HepG2 (cell line): ENCODE results near the gene PCDH12.

Source experiments
- ADNP ChIP-seq: sonication (generic); formaldehyde crosslinking; IDR thresholded peaks from 2 replicates; pipeline ENCODE4 v1.4.0; 2020; ENCODE audit warnings: missing genetic modification reagents
- CREM ChIP-seq, 2 experiments: sonication (generic) in 1 of 2; formaldehyde crosslinking in 1 of 2; IDR thresholded peaks; 2 replicates each; pipeline versions ENCODE4 v1.4.0 to v1.6.1; 2016 to 2020; ENCODE audit warnings: antibody characterized with exemption in 1 of 2, mild to moderate bottlenecking in 1 of 2, missing genetic modification reagents in 1 of 2
- CTCF ChIP-seq: sonication (generic); formaldehyde crosslinking; IDR thresholded peaks from 2 replicates; pipeline ENCODE4 v1.5.0; 2020; ENCODE audit warnings: mild to moderate bottlenecking, missing genetic modification reagents, moderate library complexity
- EP300 ChIP-seq, 3 experiments: sonication (generic) in 1 of 3; formaldehyde crosslinking in 1 of 3; IDR thresholded peaks; 2 replicates each; pipeline versions ENCODE4 v1.5.1 to v1.6.1; 2011 to 2020; ENCODE audit warnings: low read depth in 2 of 3, low read length in 2 of 3, borderline replicate concordance in 1 of 3, improper control_type of control experiment in 1 of 3, mild to moderate bottlenecking in 1 of 3, missing genetic modification reagents in 1 of 3, moderate library complexity in 1 of 3
- NR1H2 ChIP-seq: sonication (generic); formaldehyde crosslinking; IDR thresholded peaks from 2 replicates; pipeline ENCODE4 v1.8.1; 2022; ENCODE audit warnings: low read depth, missing genetic modification reagents, borderline replicate concordance
- NR2C2 ChIP-seq: sonication (generic); formaldehyde crosslinking; IDR thresholded peaks from 2 replicates; pipeline ENCODE4 v1.4.0; 2020; ENCODE audit warnings: missing genetic modification reagents, mild to moderate bottlenecking, moderate library complexity, borderline replicate concordance
- POLR2A ChIP-seq, 2 experiments: IDR thresholded peaks; 2 replicates each; pipeline ENCODE4 v1.6.1; 2011; ENCODE audit warnings: low read depth in 2 of 2, low read length in 2 of 2, mild to moderate bottlenecking in 1 of 2, moderate library complexity in 1 of 2; ENCODE audit not compliant: insufficient read depth in 1 of 2
- RFXAP ChIP-seq: sonication (generic); formaldehyde crosslinking; IDR thresholded peaks from 2 replicates; pipeline ENCODE4 v1.4.0; 2020; ENCODE audit warnings: missing genetic modification reagents, borderline replicate concordance
- SRF ChIP-seq: IDR thresholded peaks from 2 replicates; pipeline ENCODE4 v1.6.1; 2011; ENCODE audit warnings: mild to moderate bottlenecking, low read depth, low read length, moderate library complexity
- U2AF1 ChIP-seq: fragments of 200-400 bp; formaldehyde crosslinking; optimal IDR thresholded peaks from 2 replicates; pipeline ENCODE3; 2017; ENCODE audit warnings: mild to moderate bottlenecking, low read depth, low read length
- ZNF629 ChIP-seq: sonication (generic); formaldehyde crosslinking; conservative IDR thresholded peaks from 2 replicates; pipeline ENCODE4 v1.5.0; 2020; ENCODE audit warnings: missing genetic modification reagents
- ZNF747 ChIP-seq: sonication (generic); formaldehyde crosslinking; IDR thresholded peaks from 2 replicates; pipeline ENCODE4 v1.8.1; 2023; ENCODE audit warnings: missing genetic modification reagents, mild to moderate bottlenecking, borderline replicate concordance
- TF ChIP-seq, protein P1 (sequence below), 2 experiments: sonication (generic) in 1 of 2; formaldehyde crosslinking in 1 of 2; IDR thresholded peaks; 2 replicates each; pipeline versions ENCODE4 v1.4.0 to v1.6.1; 2018 to 2020; ENCODE audit warnings: missing genetic modification reagents in 2 of 2, borderline replicate concordance in 1 of 2, low read depth in 1 of 2, mild to moderate bottlenecking in 1 of 2, missing biosample characterization in 1 of 2
- TF ChIP-seq, protein P2 (sequence below): sonication (generic); formaldehyde crosslinking; IDR thresholded peaks from 2 replicates; pipeline ENCODE4 v1.4.0; 2020; ENCODE audit warnings: missing genetic modification reagents, mild to moderate bottlenecking, borderline replicate concordance

DNA sequence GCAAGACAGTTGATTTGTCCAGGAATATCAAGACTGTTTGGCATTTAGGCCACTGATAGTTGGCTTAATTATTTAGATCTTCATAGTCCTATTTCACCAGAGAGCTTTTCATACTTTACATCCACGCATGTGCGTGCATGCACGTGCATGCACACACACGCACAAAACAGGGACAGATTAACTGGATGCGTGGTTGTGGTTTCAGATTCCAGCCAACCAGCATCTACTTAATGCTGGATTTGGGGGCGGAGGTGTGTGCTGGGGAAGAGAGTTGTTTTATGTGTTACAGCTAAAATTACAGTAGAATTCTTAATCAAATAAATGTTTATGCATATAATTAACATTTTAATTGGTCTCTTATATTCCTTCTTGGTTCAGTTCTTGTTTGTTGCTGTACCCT, 18.2 kb upstream of the PCDH12 start:
- TF ChIP-seq SRF (no peak), NR2C2 (CRISPR knock-in tag) (no peak), RFXAP (CRISPR knock-in tag) (no peak), U2AF1 (no peak), NR1H2 (CRISPR knock-in tag) (no peak), ZNF629 (CRISPR knock-in tag) (no peak), ADNP (CRISPR knock-in tag) (no peak), POLR2A (IDR thresholded peaks at IDR 0.05; ENCODE audit: insufficient read depth in 1 of 2, low read depth in 2 of 2, low read length in 2 of 2) (no peak), ZNF747 (CRISPR knock-in tag) (no peak), EP300 (IDR thresholded peaks at IDR 0.05; ENCODE audit: low read depth in 2 of 2, low read length in 2 of 2) (no peak), EP300 (CRISPR knock-in tag; IDR thresholded peaks at IDR 0.05; ENCODE audit: borderline replicate concordance) (no peak), CTCF (no peak), CREM (IDR thresholded peaks at IDR 0.05) (no peak), CREM (CRISPR knock-in tag; IDR thresholded peaks at IDR 0.05) (no peak)
- TF ChIP-seq, protein P1, sequence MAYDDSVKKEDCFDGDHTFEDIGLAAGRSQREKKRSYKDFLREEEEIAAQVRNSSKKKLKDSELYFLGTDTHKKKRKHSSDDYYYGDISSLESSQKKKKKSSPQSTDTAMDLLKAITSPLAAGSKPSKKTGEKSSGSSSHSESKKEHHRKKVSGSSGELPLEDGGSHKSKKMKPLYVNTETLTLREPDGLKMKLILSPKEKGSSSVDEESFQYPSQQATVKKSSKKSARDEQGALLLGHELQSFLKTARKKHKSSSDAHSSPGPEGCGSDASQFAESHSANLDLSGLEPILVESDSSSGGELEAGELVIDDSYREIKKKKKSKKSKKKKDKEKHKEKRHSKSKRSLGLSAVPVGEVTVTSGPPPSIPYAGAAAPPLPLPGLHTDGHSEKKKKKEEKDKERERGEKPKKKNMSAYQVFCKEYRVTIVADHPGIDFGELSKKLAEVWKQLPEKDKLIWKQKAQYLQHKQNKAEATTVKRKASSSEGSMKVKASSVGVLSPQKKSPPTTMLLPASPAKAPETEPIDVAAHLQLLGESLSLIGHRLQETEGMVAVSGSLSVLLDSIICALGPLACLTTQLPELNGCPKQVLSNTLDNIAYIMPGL (CRISPR knock-in tag; IDR thresholded peaks at IDR 0.05; ENCODE audit: borderline replicate concordance in 1 of 2, low read depth in 1 of 2): no peak
- TF ChIP-seq, protein P2, sequence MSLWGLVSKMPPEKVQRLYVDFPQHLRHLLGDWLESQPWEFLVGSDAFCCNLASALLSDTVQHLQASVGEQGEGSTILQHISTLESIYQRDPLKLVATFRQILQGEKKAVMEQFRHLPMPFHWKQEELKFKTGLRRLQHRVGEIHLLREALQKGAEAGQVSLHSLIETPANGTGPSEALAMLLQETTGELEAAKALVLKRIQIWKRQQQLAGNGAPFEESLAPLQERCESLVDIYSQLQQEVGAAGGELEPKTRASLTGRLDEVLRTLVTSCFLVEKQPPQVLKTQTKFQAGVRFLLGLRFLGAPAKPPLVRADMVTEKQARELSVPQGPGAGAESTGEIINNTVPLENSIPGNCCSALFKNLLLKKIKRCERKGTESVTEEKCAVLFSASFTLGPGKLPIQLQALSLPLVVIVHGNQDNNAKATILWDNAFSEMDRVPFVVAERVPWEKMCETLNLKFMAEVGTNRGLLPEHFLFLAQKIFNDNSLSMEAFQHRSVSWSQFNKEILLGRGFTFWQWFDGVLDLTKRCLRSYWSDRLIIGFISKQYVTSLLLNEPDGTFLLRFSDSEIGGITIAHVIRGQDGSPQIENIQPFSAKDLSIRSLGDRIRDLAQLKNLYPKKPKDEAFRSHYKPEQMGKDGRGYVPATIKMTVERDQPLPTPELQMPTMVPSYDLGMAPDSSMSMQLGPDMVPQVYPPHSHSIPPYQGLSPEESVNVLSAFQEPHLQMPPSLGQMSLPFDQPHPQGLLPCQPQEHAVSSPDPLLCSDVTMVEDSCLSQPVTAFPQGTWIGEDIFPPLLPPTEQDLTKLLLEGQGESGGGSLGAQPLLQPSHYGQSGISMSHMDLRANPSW (CRISPR knock-in tag): no peak
